Nucleus accumbens (tissue), 56 donors: ENCODE results near the gene COPB1.

Experiments
- DNase-seq, 56 donors: peaks; one replicate each; lab custom pipeline; 2025; lab: John Stamatoyannopoulos, UW

The COPB1 gene

DNA sequence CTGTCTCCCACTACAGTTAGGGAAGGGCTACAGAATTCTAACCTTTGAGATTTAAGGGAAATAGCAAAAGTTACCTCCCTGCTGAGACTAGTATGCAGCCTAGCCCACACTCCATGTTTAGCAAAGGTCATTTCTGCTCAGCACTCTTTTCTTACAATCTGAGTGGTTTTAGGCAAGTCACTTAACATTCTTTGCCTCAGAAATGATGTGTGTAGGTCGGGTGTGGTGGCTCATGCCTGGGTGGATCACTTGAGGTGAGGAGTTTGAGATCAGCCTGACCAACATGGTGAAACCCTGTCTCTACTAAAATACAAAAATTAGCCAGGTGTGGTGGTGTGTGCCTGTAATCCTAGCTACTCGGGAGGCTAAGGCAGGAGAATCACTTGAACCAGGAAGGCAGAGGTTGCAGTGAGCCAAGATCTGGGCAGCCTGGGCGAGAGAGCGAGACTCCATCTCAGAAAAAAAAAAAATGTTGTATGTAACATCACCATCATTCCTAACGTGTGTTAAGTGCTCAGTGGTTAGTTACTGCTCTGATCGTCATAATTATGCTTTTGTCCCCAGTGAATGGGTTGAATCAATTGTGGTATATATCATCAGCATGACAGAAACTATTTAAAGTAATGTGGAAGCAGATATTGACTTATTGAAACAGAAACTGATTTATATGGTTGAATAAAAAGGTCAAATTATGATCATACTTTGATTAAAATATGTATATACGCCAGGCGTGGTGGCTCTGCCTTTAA, 55.0 kb downstream of the COPB1 start:
- DNase-seq, result no peak

DNA sequence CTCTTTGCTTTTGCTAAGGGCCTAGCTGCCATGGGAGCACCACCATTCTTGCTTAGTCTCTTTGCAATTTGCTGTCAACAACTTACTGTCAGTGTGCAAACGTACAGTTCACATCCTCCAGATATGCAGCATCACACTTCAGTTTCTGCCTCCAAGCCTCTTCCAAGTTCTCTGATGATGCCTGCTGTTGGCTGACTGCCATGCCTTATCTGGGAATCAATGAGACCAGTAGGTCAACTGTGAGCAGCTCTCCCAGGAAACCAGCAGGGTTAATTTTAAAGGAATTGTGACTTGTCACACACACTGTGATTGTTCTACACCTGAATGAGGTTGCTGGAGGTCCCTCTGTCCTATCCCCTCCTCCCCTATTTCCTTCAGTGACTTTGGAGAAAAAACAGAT, 56.0 kb downstream of the COPB1 start:
- peak in 6 of 56 donors; percentile 2 to 21 (median 5) for DNase-seq

DNA sequence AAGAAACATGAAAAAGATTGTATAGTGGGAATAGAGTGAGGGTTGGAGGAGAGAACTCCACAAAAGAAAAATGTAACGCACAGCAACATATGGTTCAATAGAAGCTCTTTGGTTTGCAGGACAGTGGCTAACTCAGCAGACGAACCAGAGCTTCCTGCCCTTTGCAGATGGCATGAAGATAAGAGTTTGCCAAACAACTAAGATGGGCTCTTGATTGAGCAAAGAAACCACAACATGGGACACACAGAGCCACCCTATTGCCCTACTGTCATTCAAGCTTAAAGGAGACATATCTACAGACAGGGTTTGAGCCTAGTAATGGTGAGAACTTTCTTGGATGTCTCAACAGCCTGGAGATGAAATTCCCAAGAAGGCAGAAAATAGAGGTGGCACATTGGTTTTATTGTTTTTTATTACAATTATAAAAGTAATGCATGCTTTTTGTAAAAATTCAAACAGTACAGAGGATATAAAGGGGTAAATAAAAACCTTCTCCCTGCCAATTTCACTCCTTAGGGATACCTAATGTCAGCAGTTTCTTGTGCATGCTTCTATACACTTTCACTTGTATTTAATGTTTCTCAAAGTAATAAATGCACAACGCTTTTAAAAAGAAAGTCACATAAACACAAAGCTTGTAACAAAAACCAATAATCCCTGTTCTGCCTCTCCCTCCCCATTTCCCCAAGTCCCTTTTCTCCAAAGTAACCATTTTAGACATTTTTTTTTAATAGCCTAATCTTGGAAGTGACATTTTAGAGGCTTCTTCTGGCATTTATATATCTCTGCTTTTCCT, 63.7 kb downstream of the COPB1 start:
- no peak for DNase-seq

DNA sequence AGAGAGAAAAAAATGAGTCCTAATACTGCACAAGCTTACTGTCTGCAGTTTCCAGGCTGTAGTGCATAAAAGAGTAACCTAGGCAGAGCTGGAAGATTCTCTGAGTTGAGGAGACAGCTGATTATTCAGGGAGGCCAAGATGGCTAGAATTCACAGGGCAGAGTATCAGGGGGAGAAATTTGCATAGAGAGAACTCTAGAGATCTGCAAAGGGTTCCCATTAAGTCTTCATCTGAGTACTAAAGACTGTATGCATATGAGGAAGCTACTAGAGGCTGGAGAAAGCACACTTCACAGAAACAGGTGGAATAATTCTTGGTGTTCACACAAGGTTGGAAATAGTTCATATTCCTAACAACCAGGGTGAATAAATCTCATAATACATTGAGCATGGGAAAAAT, 74.0 kb downstream of the COPB1 start:
- DNase-seq, result no peak

DNA sequence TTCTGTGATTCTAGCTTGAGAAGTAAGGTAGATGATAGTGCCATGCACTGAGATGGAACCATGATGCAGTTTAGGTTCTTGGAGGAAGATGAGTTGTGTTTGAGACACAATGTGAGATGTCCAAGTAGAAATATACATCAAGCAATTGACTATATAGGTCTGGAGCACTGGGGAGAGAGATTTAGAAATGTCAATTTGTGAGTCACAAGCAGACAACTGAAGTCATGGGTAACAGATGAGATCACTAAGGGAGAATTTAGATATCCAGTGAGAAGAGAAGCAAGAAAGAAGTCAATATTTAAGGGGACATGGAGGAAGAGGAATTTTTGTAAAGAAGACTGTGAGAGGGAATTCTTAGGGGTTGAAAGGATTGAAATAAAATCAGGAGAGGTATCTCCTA, 75.5 kb downstream of the COPB1 start:
- no peak for DNase-seq

DNA sequence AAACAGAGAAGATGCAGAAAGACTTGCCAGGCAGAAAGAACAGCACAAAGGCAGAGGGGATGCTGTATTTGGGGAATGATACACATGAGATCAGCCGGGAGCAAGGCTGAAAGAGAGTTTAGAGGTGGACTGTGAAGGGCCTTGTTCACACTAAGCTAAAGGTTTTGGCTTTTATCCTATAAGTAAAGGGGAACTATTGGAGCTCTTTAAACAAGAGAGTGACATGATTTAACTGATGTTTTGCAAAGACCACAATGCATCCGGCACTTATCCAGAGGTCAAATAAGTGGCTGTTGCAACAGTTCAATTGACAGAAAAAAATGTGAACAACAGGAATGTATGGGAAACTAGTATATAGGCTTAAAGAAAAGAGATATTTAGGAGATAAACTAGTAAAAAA, 76.0 kb downstream of the COPB1 start:
- DNase-seq, result no peak

DNA sequence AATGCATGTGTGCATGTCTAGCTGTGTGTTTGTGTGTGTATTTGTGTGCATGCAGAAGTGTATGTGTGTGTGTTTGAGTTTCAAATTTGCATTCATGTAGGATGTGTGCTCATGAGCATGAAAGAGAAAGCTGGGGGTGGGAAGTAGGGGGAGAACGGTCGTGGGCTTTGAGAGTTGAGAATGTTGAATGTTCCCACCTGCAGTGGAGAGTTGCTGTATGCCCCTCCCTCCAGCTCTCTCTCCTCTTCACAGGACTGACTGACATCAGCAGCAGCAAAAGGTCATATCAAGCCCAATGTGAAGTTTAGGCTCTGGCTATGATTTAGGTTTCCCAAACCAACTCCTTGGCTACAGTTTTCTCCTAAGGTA, 76.8 kb downstream of the COPB1 start:
- DNase-seq, result no peak

DNA sequence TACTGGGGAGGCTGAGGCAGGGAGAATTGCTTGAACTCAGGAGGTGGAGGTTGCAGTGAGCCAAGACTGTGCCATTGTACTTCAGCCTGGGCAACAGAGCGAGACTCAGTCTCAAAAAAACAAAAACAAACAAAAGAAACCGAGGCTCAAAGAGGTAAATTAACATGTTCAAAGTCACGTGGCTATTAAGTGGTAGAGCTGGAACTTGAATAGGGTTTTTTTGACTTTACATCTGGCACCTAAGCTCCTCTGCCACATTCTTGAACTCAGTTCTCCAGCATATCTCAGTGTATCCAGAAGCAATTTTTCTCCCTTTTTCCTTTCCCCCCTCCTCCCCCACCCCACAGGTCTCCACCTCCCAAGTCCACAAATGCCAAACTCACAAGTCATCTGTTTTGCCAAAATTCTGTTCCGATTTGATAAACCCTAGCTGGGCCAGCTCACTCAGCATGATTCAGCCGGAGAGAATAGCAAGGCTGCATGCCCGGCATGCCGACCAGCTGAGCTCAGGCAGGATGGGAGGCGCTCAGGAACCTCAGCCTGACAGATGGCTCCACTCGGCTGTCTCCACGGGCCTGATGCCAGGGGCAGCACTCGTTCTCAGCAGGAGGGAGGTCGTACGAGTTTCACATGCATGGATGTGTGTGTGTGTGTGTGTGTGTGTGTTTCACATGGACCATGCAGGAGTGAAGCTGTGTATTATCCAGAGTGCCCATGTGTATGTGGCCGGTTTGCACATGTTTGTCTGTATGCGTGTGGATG, 77.4 kb downstream of the COPB1 start:
- DNase-seq, result peak in 17 of 56 donors; percentile 3 to 79 (median 19)

DNA sequence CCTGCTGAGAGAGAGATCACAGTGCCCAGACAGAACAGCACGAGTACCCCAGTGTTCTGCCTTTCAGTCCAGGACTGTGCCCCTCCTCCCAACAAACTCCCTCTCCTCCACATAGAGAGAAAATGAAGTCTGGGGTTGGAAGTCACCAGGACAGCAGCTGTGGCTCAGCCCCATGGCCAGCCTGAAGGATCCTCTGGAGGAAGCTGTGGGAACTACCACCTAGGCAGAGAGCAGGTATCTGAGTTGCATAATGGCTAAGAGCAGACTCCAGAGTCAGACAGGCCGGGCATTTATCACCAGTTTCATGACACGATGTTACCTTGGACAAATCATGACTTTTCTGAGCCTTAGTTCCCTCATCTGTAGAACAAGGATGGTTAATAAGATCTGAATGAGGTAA, 79.4 kb downstream of the COPB1 start:
- DNase-seq, result no peak

DNA sequence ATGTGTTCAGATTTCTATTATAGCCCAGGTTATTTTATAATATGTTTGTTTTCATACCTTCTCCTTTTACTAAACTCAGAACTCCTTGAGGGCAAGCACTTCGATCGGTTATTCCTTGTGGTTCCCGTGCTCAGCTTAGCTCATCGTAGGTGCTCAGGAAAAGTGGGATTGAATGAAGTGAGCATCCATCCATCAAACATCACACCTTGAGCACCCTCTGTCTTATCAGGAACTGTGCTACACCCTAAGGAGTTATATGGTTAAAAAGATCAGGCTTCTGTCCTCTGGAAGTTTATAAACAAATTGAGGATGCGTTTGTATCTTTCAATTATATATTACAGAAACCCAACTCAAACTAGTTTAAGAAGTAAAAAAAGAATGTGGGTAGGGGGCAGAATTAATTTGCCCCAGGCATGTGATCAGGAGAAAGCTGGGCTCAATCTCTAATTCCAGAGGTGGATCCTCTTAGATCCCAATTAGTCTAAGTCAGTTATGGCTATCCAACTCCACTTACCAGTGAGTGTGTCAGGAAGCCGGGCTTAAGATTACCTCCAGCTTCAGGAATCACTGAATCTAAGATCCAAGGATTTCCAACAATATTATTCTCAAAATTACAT, 80.7 kb downstream of the COPB1 start:
- no peak for DNase-seq

DNA sequence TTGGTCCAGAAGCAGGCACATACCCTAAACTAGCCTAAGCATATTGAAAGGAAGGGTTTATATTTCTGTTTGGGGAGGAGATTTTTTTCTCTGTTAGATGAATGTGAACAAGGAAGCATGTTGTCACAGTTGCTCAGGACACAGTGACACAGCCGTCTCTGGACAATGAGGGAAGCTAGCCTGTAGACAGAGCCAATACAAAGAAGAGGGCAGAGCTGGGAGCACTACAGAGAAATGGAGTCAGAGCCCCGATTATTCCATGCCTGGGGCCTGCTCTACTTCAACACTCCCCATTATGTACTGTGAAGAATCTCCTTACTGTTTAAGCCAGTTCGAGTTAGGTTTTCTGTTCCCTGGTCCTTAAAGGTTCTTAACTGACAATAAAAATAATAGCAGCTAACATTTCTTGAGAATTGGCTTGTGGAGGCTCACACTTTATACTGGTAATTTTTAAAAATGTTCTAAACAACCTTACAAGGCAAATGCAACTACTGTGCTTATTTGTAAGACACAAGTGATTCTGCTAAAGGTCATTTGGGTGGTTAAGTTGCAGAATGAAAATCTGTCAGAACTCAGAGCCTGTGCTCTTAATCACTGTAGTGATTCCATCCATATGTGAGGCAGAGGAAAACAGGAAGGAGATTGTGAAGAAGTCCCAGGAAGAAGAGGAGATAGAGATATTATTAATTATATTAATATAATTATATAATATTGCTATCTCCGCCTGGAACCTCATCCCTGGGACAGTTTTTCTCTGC, 81.8 kb downstream of the COPB1 start:
- peak in 4 of 56 donors; percentile 0 to 27 (median 12) for DNase-seq

DNA sequence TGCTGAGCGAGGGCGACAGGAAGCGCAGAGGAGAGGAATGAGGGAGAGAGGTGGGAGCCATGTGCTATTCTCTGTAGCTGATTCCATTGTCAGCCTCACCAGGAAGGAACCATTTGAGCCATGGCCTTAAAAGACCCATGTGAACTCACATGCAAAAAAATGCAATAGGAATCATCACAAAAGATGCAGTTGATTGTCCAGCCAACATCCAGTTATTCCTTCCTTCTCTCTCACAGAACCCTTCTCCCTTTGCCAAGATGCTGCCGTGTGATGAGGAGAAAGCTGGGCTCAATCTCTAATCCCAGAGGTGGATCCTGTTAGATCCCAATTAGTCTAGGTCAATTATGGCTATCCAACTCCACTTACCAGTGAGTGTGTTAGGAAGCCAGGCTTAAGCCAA, 82.4 kb downstream of the COPB1 start:
- no peak for DNase-seq

DNA sequence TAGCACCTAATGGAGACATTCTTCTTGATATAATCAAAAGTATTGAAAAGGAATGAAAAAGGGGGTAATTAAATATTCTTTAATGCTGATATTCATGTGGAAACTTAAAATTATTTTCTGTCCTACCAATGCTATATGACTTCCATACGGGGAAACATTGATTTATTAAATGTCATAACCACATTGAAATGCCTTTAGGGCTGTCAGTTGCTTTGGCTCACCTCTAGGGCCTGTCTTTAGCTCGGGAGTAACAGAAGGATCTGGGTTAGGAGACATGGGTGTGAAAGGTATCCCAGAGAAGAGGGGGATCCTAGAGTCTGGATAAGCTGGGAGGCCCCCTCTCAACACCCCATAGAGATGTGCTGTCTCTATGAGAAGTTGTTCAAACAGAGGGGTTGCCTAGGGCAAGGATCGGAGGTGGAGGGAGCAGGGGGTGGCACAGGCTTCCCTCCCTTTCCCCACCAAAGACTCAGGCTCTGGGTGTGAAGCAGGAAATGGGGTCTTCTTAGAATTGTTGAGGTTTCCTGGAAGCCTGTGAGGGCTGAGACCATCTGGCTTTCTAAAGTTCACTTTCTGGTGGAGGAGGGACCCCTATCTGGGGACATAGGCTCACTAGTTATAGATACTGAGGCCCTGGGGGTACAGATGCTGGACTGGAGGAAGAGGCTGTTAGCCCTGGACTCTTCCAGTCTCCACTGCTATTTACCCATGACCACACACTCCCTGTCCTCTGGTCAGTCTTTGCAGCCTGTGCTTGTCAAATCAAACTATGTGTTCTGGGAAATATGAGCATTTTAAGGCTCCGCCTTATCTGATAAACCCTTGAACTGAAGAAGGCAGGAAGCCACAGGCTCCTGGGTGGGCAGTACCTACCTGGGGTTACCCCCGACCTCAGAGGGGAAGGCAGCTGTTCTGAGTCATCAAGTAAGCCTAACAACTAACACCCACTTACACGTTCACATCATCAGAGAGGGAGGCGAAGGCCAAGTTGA, 84.8 kb downstream of the COPB1 start:
- DNase-seq, result no peak

DNA sequence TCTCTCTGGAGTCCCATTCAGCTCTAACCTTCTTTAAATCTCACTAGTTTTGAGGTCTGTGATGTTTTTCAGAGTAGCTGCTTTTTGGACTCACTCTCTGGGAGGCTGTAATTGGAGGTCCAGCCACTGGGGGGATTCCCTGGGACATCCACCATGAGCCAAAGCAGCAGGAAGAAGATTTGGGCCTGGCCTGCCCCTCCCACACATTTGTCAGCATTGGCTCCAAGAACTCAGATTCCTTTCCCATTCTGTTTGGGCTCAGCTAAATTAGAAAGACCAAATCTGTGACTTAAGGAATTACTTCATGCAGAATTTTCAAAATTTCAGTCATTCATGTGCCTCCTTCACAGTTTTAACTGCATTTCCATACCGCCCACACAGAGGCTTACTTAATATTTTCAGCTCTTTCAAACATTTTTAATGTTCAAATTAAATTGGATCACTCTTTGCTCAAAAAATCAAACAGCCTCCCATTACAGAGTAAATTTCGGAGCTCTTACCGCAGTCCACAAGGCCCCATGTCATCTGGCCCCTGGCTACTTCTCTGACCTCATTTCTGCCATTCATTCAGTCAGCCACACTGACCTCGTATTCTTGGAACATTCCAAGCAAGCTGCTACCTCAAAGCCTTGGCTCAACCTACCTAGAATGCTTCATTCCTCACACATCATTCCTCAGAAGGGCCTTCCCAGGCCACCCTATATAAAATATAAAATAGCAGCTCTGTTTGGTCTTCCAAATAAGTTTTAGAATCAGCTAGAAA, 86.1 kb downstream of the COPB1 start:
- DNase-seq, result peak in 1 of 56 donors; percentile 11

DNA sequence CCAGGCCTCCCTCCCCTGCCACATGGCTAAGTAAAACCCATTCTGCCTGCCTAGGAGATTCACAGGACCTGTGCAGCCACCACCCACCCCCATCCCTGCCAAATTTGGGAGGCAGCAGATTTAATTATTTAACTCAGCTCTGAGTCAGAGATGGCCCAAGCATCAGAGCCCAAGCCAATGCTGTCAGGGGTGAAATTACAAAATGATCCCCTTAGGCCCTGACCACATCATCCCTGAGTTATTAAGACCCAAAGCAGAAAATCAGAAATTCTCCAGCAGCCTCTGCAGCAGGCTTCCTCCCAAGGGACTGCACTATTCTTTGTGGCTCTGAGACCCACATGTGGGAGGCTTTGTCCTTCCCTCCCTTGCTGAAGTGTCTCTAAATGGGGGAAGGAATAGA, 87.8 kb downstream of the COPB1 start:
- DNase-seq, result no peak

DNA sequence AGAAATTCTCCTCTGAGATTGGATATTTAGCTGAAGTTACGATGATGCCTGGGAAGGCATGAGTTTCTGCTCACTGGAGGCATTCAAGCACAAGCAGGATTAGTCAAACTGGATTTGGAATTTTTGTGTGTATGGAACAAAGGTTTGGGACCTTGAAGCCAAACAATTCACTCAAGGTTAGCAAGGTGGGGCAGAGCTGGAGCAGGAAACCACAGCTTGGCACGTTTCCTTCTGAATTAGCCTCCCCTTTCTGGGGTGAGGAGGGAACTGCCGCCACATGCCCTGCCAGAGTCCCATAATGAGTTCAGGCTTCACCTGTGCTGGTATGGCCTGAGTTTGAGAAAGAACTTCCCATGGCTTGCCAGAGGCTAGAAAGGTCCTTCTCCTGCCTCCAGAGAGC, 89.7 kb downstream of the COPB1 start:
- DNase-seq, result no peak

DNA sequence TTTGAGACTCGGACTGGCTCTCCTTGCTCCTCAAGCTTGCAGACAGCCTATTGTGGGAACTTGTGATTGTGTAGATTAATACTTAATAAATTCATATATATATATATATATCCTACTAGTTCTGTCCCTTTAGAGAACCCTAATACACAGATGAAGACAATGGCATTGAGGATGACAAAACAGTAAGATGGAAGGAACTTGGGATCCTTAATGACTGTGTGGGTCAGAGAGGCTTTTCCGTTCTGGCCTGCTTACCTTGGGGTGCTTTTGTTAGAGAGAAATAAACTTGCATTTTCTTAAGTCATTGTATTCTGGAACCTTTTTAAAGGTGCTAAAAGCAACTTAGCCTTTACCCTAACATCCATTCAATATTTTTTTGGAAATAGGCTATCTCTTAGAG, 91.0 kb downstream of the COPB1 start:
- no peak for DNase-seq
